HCT116 (cell line): ENCODE measurements around the gene TPST1. TPM values are rescaled to one million over a fixed set of nuclear protein-coding genes. Genes with fewer than 3 reads are reported as not detected.

Source experiments
- ATAC-seq: fragments of 200-7000 bp; cut with Tn5 transposase; 2 replicates; pipeline ENCODE4 v1.9.1; 2020; ENCODE audit warnings: mild to moderate bottlenecking, moderate library complexity
- BruUV-seq: library from RNA; stranded (reverse); fragments of 400-500 nt; replicated peaks from 2 replicates; lab custom pipeline; 2021; lab: Mats Ljungman, UMichigan
- CTCF ChIA-PET: fragments of 300-600 bp; sonication (Branson Sonifier 250); formaldehyde crosslinking; loops from one replicate; lab custom pipeline; 2021; ENCODE audit warnings: antibody characterized with exemption; lab: Charles Lee
- POLR2A ChIA-PET: fragments of 300-600, 350-600 bp; sonication (Branson Sonifier 250); formaldehyde crosslinking; loops from one replicate; lab custom pipeline; 2021; ENCODE audit warnings: antibody characterized with exemption; lab: Charles Lee
- RAD21 ChIA-PET, 2 experiments: fragments of 300-600 bp; sonication (Branson Sonifier 250); formaldehyde crosslinking; loops; one replicate each; lab custom pipeline; 2023; ENCODE audit warnings: low total read pairs in 2 of 2; ENCODE audit not compliant: uncharacterized antibody in 2 of 2, unreplicated experiment in 2 of 2, low non-redundant PET in 1 of 2; lab: Charles Lee
- DNase-seq: peaks from one replicate; pipeline ENCODE4 v3.0.0-alpha.2; 2010; ENCODE audit warnings: low read depth, low spot score
- H2AFZ ChIP-seq: fragments of 200-600 bp; shearing (Covaris generic), sonication (generic); 2 replicates; pipeline ENCODE4 v1.6.1; 2017; ENCODE audit warnings: low read depth, mixed run types, mixed read lengths, antibody characterized with exemption, low read length; ENCODE audit not compliant: poor library complexity, severe bottlenecking
- H3K27ac ChIP-seq: 2 replicates; pipeline ENCODE4 v1.5.1; 2012; ENCODE audit warnings: low read depth, low read length
- H3K27me3 ChIP-seq: fragments of 200-600 bp; sonication (generic); 2 replicates; pipeline ENCODE4 v1.6.1; 2016; ENCODE audit warnings: mixed run types, low read length, mixed read lengths; ENCODE audit not compliant: insufficient read depth
- H3K36me3 ChIP-seq, 2 experiments: fragments of 200-500 bp in 1 of 2; fragments of 200-600 bp in 1 of 2; sonication (Bioruptor generic) in 1 of 2; sonication (generic) in 1 of 2; 2 replicates each; pipeline versions ENCODE4 v1.5.1 to v1.6.1; 2014 to 2016; ENCODE audit warnings: low read length in 2 of 2, inconsistent platforms in 1 of 2, mixed read lengths in 1 of 2, mixed run types in 1 of 2; ENCODE audit not compliant: insufficient read depth in 2 of 2, control insufficient read depth in 1 of 2
- H3K4me1 ChIP-seq, 2 experiments: fragments of 200-600 bp in 1 of 2; sonication (generic) in 1 of 2; 2 replicates each; pipeline versions ENCODE4 v1.5.1 to v1.6.1; 2012 to 2017; ENCODE audit warnings: low read length in 2 of 2, inconsistent platforms in 1 of 2, mild to moderate bottlenecking in 1 of 2, mixed read lengths in 1 of 2, mixed run types in 1 of 2, moderate library complexity in 1 of 2; ENCODE audit not compliant: insufficient read depth in 2 of 2, control insufficient read depth in 1 of 2
- H3K4me2 ChIP-seq: fragments of 200-600 bp; sonication (generic); 2 replicates; pipeline ENCODE4 v1.6.1; 2017; ENCODE audit warnings: mixed run types, low read length, mixed read lengths
- H3K4me3 ChIP-seq, 2 experiments: fragments of 200-600 bp in 1 of 2; sonication (generic) in 1 of 2; replicated peaks in 1 of 2; 2 replicates each; pipeline ENCODE4 v1.5.1; 2011 to 2016; ENCODE audit warnings: low read length in 2 of 2, control low read depth in 1 of 2, low read depth in 1 of 2, mild to moderate bottlenecking in 1 of 2, mixed read lengths in 1 of 2, mixed run types in 1 of 2
- H3K79me2 ChIP-seq: fragments of 200-600 bp; sonication (generic); 2 replicates; pipeline ENCODE4 v1.6.1; 2017; ENCODE audit warnings: mild to moderate bottlenecking, mixed run types, low read length, moderate library complexity, mixed read lengths; ENCODE audit not compliant: insufficient read depth
- H3K9ac ChIP-seq: fragments of 200-600 bp; sonication (generic); 2 replicates; pipeline ENCODE4 v1.6.1; 2016; ENCODE audit warnings: low read length, mixed read lengths
- H3K9me2 ChIP-seq: fragments of 200-600 bp; sonication (generic), shearing (Covaris generic); 2 replicates; pipeline ENCODE4 v1.6.1; 2017; ENCODE audit warnings: mixed run types, mild to moderate bottlenecking, moderate library complexity; ENCODE audit not compliant: insufficient read depth
- H3K9me3 ChIP-seq, 2 experiments: fragments of 200-500 bp in 1 of 2; fragments of 200-600 bp in 1 of 2; sonication (Bioruptor generic) in 1 of 2; sonication (generic) in 1 of 2; 2 replicates each; pipeline ENCODE4 v1.6.1; 2014 to 2017; ENCODE audit warnings: low read length in 2 of 2, mixed read lengths in 2 of 2, inconsistent platforms in 1 of 2, low read depth in 1 of 2, mild to moderate bottlenecking in 1 of 2, mixed run types in 1 of 2, moderate library complexity in 1 of 2; ENCODE audit not compliant: control insufficient read depth in 1 of 2, insufficient read depth in 1 of 2
- H4K20me1 ChIP-seq: fragments of 200-600 bp; sonication (generic), shearing (Covaris generic); 2 replicates; pipeline ENCODE4 v1.6.1; 2017; ENCODE audit warnings: mixed run types, mild to moderate bottlenecking, moderate library complexity; ENCODE audit not compliant: insufficient read depth
- ATF3 ChIP-seq: IDR thresholded peaks from 2 replicates; pipeline ENCODE4 v1.6.1; 2012
- CBX3 ChIP-seq: IDR thresholded peaks from 2 replicates; pipeline ENCODE4 v1.6.1; 2012; ENCODE audit warnings: low read depth
- CTCF ChIP-seq, 3 experiments: fragments of 200-600 bp in 1 of 3; sonication (generic) in 1 of 3; IDR thresholded peaks in 2 of 3; conservative IDR thresholded peaks in 1 of 3; 2 replicates each; pipeline ENCODE4 v1.5.1; 2012 to 2017; ENCODE audit warnings: low read depth in 2 of 3, low read length in 2 of 3, antibody characterized with exemption in 1 of 3, borderline replicate concordance in 1 of 3, control low read depth in 1 of 3, mild to moderate bottlenecking in 1 of 3, mixed read lengths in 1 of 3, mixed run types in 1 of 3, moderate library complexity in 1 of 3; ENCODE audit not compliant: insufficient read depth in 1 of 3
- EGR1 ChIP-seq: IDR thresholded peaks from 2 replicates; pipeline ENCODE4 v1.6.1; 2012; ENCODE audit warnings: low read depth
- ELF1 ChIP-seq: IDR thresholded peaks from 2 replicates; pipeline ENCODE4 v1.6.1; 2012; ENCODE audit warnings: low read depth, borderline replicate concordance
- EZH2 ChIP-seq: fragments of 200-600 bp; sonication (generic); IDR thresholded peaks from 2 replicates; pipeline ENCODE4 v1.6.1; 2017; ENCODE audit warnings: antibody characterized with exemption, mixed run types
- EZH2phosphoT487 ChIP-seq: fragments of 200-600 bp; IDR thresholded peaks from 2 replicates; pipeline ENCODE4 v1.6.1; 2018; ENCODE audit warnings: antibody characterized with exemption, borderline replicate concordance
- FOSL1 ChIP-seq: IDR thresholded peaks from 2 replicates; pipeline ENCODE4 v1.6.1; 2012; ENCODE audit warnings: low read depth
- JUND ChIP-seq: IDR thresholded peaks from 2 replicates; pipeline ENCODE4 v1.6.1; 2012
- MAX ChIP-seq: IDR thresholded peaks from 2 replicates; pipeline ENCODE4 v1.6.1; 2012
- POLR2A ChIP-seq: IDR thresholded peaks from 2 replicates; pipeline ENCODE4 v1.7.0; 2011; ENCODE audit warnings: borderline replicate concordance; ENCODE audit not compliant: insufficient read depth, insufficient read length; ENCODE audit errors: extremely low read depth
- POLR2AphosphoS5 ChIP-seq: IDR thresholded peaks from 2 replicates; pipeline ENCODE4 v1.6.1; 2011; ENCODE audit warnings: mild to moderate bottlenecking, low read depth, low read length, moderate library complexity
- RAD21 ChIP-seq: IDR thresholded peaks from 2 replicates; pipeline ENCODE4 v1.6.1; 2012; ENCODE audit warnings: low read depth, mild to moderate bottlenecking
- SIN3A ChIP-seq: IDR thresholded peaks from 2 replicates; pipeline ENCODE4 v1.6.1; 2012; ENCODE audit warnings: low read depth
- SRF ChIP-seq: IDR thresholded peaks from 2 replicates; pipeline ENCODE4 v1.6.1; 2012; ENCODE audit warnings: low read depth
- ZBTB33 ChIP-seq: IDR thresholded peaks from 2 replicates; pipeline ENCODE4 v1.6.1; 2011; ENCODE audit warnings: mild to moderate bottlenecking, low read length, moderate library complexity; ENCODE audit not compliant: insufficient replicate concordance; ENCODE audit errors: extremely low read depth
- ZFX ChIP-seq: fragments of 450-650 bp; IDR thresholded peaks from 2 replicates; pipeline ENCODE4 v1.6.1; 2017
- ZNF274 ChIP-seq: fragments of 200-500 bp; sonication (Bioruptor generic); IDR thresholded peaks from 2 replicates; pipeline ENCODE4 v1.6.1; 2014; ENCODE audit warnings: mild to moderate bottlenecking, low read depth, low read length, inconsistent platforms
- intact Hi-C: fragments of 100-400 bp; cut with micrococcal nuclease; formaldehyde crosslinking; loops from 2 replicates; pipeline ENCODE4 v1.10.0; 2022
- total RNA-seq: library from RNA; stranded (reverse); gene quantifications from one replicate; pipeline ENCODE4 v1.2.1, GENCODE V29; 2021; ENCODE audit not compliant: unreplicated experiment

The TPST1 gene
- total RNA-seq, 1 experiment from 2014 or later: 11.4 TPM

GRCh38 chr7:66313886-66314568 is 108.9 kb downstream of the TPST1 start:
- Histone ChIP-seq H3K9me3 (no peaks in the 10 kb centered on the region), H3K4me3 (no peak overlapping the region), H3K79me2 (no peaks in the 10 kb centered on the region), H3K4me1 (peaks cover 0 to 2% of the 10 kb centered on the region in 2 experiments; a peak in 1 of 4 replicates), H3K9ac (no peak overlapping the region), H3K27me3 (no peaks in the 10 kb centered on the region), H3K4me2 (no peak overlapping the region), H3K9me2 (no peaks in the 10 kb centered on the region), H4K20me1 (no peaks in the 10 kb centered on the region), H3K27ac (no peak overlapping the region), H2AFZ (no peak overlapping the region), H3K36me3 (no peaks in the 10 kb centered on the region)
- TF ChIP-seq ATF3 (no peak), ZBTB33 (no peak), CTCF (IDR thresholded peaks at IDR 0.05 in 2 of 3, conservative IDR thresholded peaks at IDR 0.05 in 1 of 3; ENCODE audit: borderline replicate concordance in 1 of 3, insufficient read depth in 1 of 3, low read depth in 2 of 3, low read length in 2 of 3) (no peak), POLR2A (no peak), EZH2 (no peak), FOSL1 (no peak), JUND (no peak), EGR1 (no peak), EZH2phosphoT487 (no peak), ELF1 (no peak), SRF (no peak), ZFX (no peak), ZNF274 (no peak), MAX (no peak), POLR2AphosphoS5 (no peak), RAD21 (no peak), SIN3A (no peak), CBX3 (no peak)
- POLR2A ChIA-PET: no interaction called here
- no peak for ATAC-seq
- no peak for DNase-seq
- intact Hi-C loops: loop anchor here (1.0 kb wide), 1 partner anchor 9 kb away; no protein-coding TSS in a partner anchor
- no TSS peak for BruUV-seq
- CTCF ChIA-PET: no interaction called here
- RAD21 ChIA-PET: no interaction called here
